SK-N-SH (cell line): Measurements from ENCODE around the gene INSYN2B. TPM values are rescaled to one million over a fixed set of nuclear protein-coding genes. Genes with fewer than 3 reads are reported as not detected.

Experiments
- CTCF ChIA-PET: fragments of 300-600, 350-600 bp; formaldehyde crosslinking; extraction: SDS; loops from one replicate; lab custom pipeline; 2021; lab: Yijun Ruan, JAX
- POLR2A ChIA-PET: fragments of 350-600 bp; sonication (Branson Sonifier 250); formaldehyde crosslinking; extraction: SDS; loops from one replicate; lab custom pipeline; 2020; ENCODE audit warnings: antibody characterized with exemption, inconsistent platforms; lab: Yijun Ruan, JAX
- DNase-seq: peaks from one replicate; pipeline ENCODE4 v3.0.0; 2012
- H2AFZ ChIP-seq: fragments of 200-600 bp; sonication (generic); 2 replicates; pipeline ENCODE4 v1.8.1; 2016; ENCODE audit warnings: antibody characterized with exemption, mild to moderate bottlenecking, low read depth
- H3F3A ChIP-seq: fragments of 200-600 bp; sonication (generic); replicated peaks from 2 replicates; pipeline ENCODE3; 2016; ENCODE audit warnings: antibody characterized with exemption, mild to moderate bottlenecking; ENCODE audit not compliant: insufficient read depth
- H3K27ac ChIP-seq, 2 experiments: fragments of 200-500 bp in 1 of 2; fragments of 200-600 bp in 1 of 2; sonication (Bioruptor generic) in 1 of 2; sonication (generic), shearing (Covaris generic) in 1 of 2; 2 replicates each; pipeline versions ENCODE4 v1.5.1 to v1.6.1; 2014 to 2016; ENCODE audit warnings: low read depth in 2 of 2, inconsistent platforms in 1 of 2, low read length in 1 of 2, mild to moderate bottlenecking in 1 of 2, mixed read lengths in 1 of 2
- H3K27me3 ChIP-seq: fragments of 200-600 bp; sonication (generic), shearing (Covaris generic); 2 replicates; pipeline ENCODE4 v1.6.1; 2016; ENCODE audit warnings: mixed run types; ENCODE audit not compliant: insufficient read depth
- H3K36me3 ChIP-seq, 2 experiments: fragments of 200-500 bp in 1 of 2; fragments of 200-600 bp in 1 of 2; sonication (Bioruptor generic) in 1 of 2; sonication (generic) in 1 of 2; replicated peaks in 1 of 2; 2 replicates each; pipeline versions ENCODE3 to v1.5.1; 2014 to 2016; ENCODE audit warnings: low read length in 1 of 2, mild to moderate bottlenecking in 1 of 2; ENCODE audit not compliant: insufficient read depth in 2 of 2, control insufficient read depth in 1 of 2
- H3K4me1 ChIP-seq, 2 experiments: fragments of 200-500 bp in 1 of 2; fragments of 200-600 bp in 1 of 2; sonication (Bioruptor generic) in 1 of 2; sonication (generic), shearing (Covaris generic) in 1 of 2; 2 replicates each; pipeline versions ENCODE4 v1.5.1 to v1.6.1; 2014 to 2016; ENCODE audit warnings: low read depth in 1 of 2, low read length in 1 of 2, mixed run types in 1 of 2; ENCODE audit not compliant: insufficient read depth in 2 of 2, control insufficient read depth in 1 of 2
- H3K4me2 ChIP-seq: fragments of 200-600 bp; sonication (generic), shearing (Covaris generic); 2 replicates; pipeline ENCODE4 v1.6.1; 2017; ENCODE audit warnings: mixed run types
- H3K4me3 ChIP-seq, 2 experiments: fragments of 200-500 bp in 1 of 2; fragments of 200-600 bp in 1 of 2; sonication (Bioruptor generic) in 1 of 2; sonication (generic), shearing (Covaris generic) in 1 of 2; 2 replicates each; pipeline versions ENCODE4 v1.5.1 to v1.8.1; 2014 to 2016; ENCODE audit warnings: low read depth in 2 of 2, inconsistent platforms in 1 of 2, low read length in 1 of 2, mild to moderate bottlenecking in 1 of 2, mixed read lengths in 1 of 2, moderate library complexity in 1 of 2
- H3K79me2 ChIP-seq: fragments of 200-600 bp; sonication (generic); 2 replicates; pipeline ENCODE4 v1.8.1; 2017; ENCODE audit warnings: mild to moderate bottlenecking; ENCODE audit not compliant: insufficient read depth
- H3K9ac ChIP-seq: fragments of 200-600 bp; sonication (generic); 2 replicates; pipeline ENCODE4 v1.6.1; 2017; ENCODE audit warnings: mixed run types
- H3K9me2 ChIP-seq: fragments of 200-600 bp; sonication (generic); 2 replicates; pipeline ENCODE4 v1.6.1; 2017; ENCODE audit warnings: mixed run types
- H3K9me3 ChIP-seq: fragments of 200-600 bp; sonication (generic); 2 replicates; pipeline ENCODE4 v1.6.1; 2017; ENCODE audit warnings: mixed run types, mild to moderate bottlenecking, moderate library complexity
- H4K20me1 ChIP-seq: fragments of 200-600 bp; sonication (generic); 2 replicates; pipeline ENCODE4 v1.6.1; 2017; ENCODE audit warnings: mild to moderate bottlenecking, mixed run types; ENCODE audit not compliant: insufficient read depth
- EZH2phosphoT487 ChIP-seq: fragments of 200-600 bp; sonication (generic); IDR thresholded peaks from 2 replicates; pipeline ENCODE4 v1.6.1; 2017; ENCODE audit warnings: low read depth, mixed run types, mild to moderate bottlenecking, antibody characterized with exemption, moderate library complexity, borderline replicate concordance
- FOSL2 ChIP-seq: IDR thresholded peaks from 2 replicates; pipeline ENCODE4 v1.4.0; 2012; ENCODE audit warnings: low read depth, mild to moderate bottlenecking, moderate library complexity, borderline replicate concordance
- FOXM1 ChIP-seq: IDR thresholded peaks from 2 replicates; pipeline ENCODE4 v1.4.0; 2012; ENCODE audit warnings: low read depth, mild to moderate bottlenecking
- MEF2A ChIP-seq: IDR thresholded peaks from 2 replicates; pipeline ENCODE4 v1.4.0; 2012; ENCODE audit warnings: low read depth, borderline replicate concordance
- POLR2AphosphoS5 ChIP-seq: IDR thresholded peaks from 2 replicates; pipeline ENCODE4 v1.6.1; 2012; ENCODE audit warnings: low read depth, low read length
- RAD21 ChIP-seq: IDR thresholded peaks from 2 replicates; pipeline ENCODE4 v1.6.1; 2012; ENCODE audit warnings: mild to moderate bottlenecking, low read length
- RFX5 ChIP-seq: IDR thresholded peaks from 2 replicates; pipeline ENCODE4 v1.6.1; 2012; ENCODE audit warnings: mild to moderate bottlenecking, improper control_type of control experiment, low read length
- RXRA ChIP-seq: IDR thresholded peaks from 2 replicates; pipeline ENCODE4 v1.4.0; 2012; ENCODE audit warnings: low read depth, mild to moderate bottlenecking, borderline replicate concordance
- SIN3A ChIP-seq: IDR thresholded peaks from 2 replicates; pipeline ENCODE4 v1.6.1; 2012; ENCODE audit warnings: low read depth, mild to moderate bottlenecking, low read length, moderate library complexity, borderline replicate concordance
- TAF1 ChIP-seq: IDR thresholded peaks from 2 replicates; pipeline ENCODE4 v1.6.1; 2012; ENCODE audit warnings: low read depth, mild to moderate bottlenecking, low read length, moderate library complexity, borderline replicate concordance
- TEAD4 ChIP-seq: IDR thresholded peaks from 2 replicates; pipeline ENCODE4 v1.4.0; 2012; ENCODE audit warnings: mild to moderate bottlenecking, borderline replicate concordance; ENCODE audit not compliant: insufficient read depth
- WGBS: methylation state at CpG from one replicate; pipeline ENCODE4 v1.1.6; 2017; ENCODE audit warnings: low lambda C conversion rate; 5-methylcytosine and 5-hydroxymethylcytosine counted together
- polyA plus RNA-seq, 3 experiments: library from polyadenylated mRNA; depleted of rRNA; stranded (reverse); fragments of >200 nt; gene quantifications; 2 replicates each; pipeline ENCODE4 v1.2.3, GENCODE V29; 2012
- TF ChIP-seq, protein P1 (sequence below): fragments of 150-350 bp; IDR thresholded peaks from 2 replicates; pipeline ENCODE4 v1.6.1; 2016; ENCODE audit warnings: mild to moderate bottlenecking, low read depth, low read length
- TF ChIP-seq, protein P2 (sequence below): IDR thresholded peaks from 2 replicates; pipeline ENCODE4; 2012
- TF ChIP-seq, protein P3 (sequence below): IDR thresholded peaks from 2 replicates; pipeline ENCODE4 v1.4.0; 2012; ENCODE audit warnings: low read depth

The INSYN2B gene
- polyA plus RNA-seq, 1 of the 3 experiments (the other 2 are of a cell fraction), result 9.2 TPM

DNA sequence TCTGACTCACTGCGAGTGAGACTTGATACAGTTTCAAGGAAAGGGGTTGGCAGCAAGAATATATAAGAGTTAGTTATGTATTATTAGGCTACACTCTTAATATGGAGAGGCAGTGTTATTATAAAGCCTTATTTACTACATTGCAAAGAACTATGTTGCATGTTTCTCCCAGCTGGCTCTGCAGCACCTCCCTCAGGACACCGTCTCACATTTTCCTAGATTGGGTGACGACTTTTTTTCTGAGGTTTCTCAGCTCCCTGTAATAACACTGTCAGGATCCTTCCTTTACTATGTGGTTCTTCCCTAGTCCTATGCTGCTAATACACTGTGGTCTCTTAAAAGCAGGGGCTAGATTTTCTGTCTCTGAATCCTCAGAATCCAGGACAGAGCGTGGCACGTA is 153.7 kb downstream of the INSYN2B start (continued):
- TF ChIP-seq, protein P1, sequence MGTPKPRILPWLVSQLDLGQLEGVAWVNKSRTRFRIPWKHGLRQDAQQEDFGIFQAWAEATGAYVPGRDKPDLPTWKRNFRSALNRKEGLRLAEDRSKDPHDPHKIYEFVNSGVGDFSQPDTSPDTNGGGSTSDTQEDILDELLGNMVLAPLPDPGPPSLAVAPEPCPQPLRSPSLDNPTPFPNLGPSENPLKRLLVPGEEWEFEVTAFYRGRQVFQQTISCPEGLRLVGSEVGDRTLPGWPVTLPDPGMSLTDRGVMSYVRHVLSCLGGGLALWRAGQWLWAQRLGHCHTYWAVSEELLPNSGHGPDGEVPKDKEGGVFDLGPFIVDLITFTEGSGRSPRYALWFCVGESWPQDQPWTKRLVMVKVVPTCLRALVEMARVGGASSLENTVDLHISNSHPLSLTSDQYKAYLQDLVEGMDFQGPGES, result no peak

DNA sequence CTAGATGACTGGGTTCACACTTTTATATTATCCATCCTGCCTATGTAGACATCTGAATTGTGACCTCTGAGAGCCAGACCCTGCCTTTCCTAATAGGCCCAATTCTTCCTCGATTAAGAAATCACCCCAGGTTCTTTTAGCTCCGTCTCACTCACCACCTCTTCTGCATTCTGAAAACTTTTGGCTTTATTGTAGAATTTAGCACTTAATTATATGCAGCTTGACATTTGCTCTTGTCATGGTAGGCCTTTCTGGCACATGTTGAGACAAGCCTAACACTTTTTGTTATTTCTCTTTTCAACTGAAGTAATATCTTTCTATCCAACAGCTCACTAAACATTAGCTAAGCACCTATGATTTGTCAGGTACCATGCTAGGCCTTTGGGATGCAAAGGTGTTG is 163.3 kb downstream of the INSYN2B start:
- H3K4me2 ChIP-seq, result no peak overlapping the region
- no peaks in the 10 kb centered on the region for H3K27me3 ChIP-seq
- no peak overlapping the region for H3K9ac ChIP-seq
- TF ChIP-seq, protein P2, sequence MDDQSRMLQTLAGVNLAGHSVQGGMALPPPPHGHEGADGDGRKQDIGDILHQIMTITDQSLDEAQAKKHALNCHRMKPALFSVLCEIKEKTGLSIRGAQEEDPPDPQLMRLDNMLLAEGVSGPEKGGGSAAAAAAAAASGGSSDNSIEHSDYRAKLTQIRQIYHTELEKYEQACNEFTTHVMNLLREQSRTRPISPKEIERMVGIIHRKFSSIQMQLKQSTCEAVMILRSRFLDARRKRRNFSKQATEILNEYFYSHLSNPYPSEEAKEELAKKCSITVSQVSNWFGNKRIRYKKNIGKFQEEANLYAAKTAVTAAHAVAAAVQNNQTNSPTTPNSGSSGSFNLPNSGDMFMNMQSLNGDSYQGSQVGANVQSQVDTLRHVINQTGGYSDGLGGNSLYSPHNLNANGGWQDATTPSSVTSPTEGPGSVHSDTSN, result no peak
- TF ChIP-seq EZH2phosphoT487 (no peak), TAF1 (no peak), FOSL2 (no peak), FOXM1 (no peak), RAD21 (no peak), RXRA (no peak), POLR2AphosphoS5 (no peak), MEF2A (no peak), RFX5 (no peak), TEAD4 (no peak), SIN3A (no peak)
- TF ChIP-seq, protein P3, sequence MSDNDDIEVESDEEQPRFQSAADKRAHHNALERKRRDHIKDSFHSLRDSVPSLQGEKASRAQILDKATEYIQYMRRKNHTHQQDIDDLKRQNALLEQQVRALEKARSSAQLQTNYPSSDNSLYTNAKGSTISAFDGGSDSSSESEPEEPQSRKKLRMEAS, result no peak
- TF ChIP-seq, protein P1, result no peak
- ChIA-PET CTCF (interaction anchor here (1.5 kb wide), 1 partner anchor 115 kb away, joined by 3 read pairs; no protein-coding TSS in a partner anchor), POLR2A (no interaction called here)
- H3K4me1 ChIP-seq, result no peaks in the 10 kb centered on the region
- WGBS, result 73% methylated on average over 2 of the region's 2 CpGs
- H4K20me1 ChIP-seq, result no peaks in the 10 kb centered on the region
- no peaks in the 10 kb centered on the region for H3K9me3 ChIP-seq
- no peaks in the 10 kb centered on the region for H3K9me2 ChIP-seq
- H3K36me3 ChIP-seq, result no peaks in the 10 kb centered on the region
- no peak for DNase-seq
- H2AFZ ChIP-seq, result no peak overlapping the region
- no peaks in the 10 kb centered on the region for H3F3A ChIP-seq
- H3K4me3 ChIP-seq, result no peak overlapping the region
- no peaks in the 10 kb centered on the region for H3K79me2 ChIP-seq
- no peak overlapping the region for H3K27ac ChIP-seq
